Measurements from ENCODE around the gene SPOP.

- TF ChIP-seq EZH2 (IDR thresholded peaks at IDR 0.05; ENCODE audit: borderline replicate concordance, low read depth, low read length, severe bottlenecking), result no peak
- TF ChIP-seq, protein P1, sequence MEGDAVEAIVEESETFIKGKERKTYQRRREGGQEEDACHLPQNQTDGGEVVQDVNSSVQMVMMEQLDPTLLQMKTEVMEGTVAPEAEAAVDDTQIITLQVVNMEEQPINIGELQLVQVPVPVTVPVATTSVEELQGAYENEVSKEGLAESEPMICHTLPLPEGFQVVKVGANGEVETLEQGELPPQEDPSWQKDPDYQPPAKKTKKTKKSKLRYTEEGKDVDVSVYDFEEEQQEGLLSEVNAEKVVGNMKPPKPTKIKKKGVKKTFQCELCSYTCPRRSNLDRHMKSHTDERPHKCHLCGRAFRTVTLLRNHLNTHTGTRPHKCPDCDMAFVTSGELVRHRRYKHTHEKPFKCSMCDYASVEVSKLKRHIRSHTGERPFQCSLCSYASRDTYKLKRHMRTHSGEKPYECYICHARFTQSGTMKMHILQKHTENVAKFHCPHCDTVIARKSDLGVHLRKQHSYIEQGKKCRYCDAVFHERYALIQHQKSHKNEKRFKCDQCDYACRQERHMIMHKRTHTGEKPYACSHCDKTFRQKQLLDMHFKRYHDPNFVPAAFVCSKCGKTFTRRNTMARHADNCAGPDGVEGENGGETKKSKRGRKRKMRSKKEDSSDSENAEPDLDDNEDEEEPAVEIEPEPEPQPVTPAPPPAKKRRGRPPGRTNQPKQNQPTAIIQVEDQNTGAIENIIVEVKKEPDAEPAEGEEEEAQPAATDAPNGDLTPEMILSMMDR (IDR thresholded peaks at IDR 0.05; ENCODE audit: borderline replicate concordance, extremely low read depth, low read length, poor library complexity, severe bottlenecking), result no peak
Observed at GRCh38 chr17:49595328-49595727, 82.6 kb downstream of the SPOP start.
